Neuronal stem cell (in vitro differentiated cells): ENCODE measurements around the gene TRAPPC5.

Experiments used
- DNase-seq: peaks from one replicate; pipeline ENCODE4 v3.0.0-alpha.2; 2013; ENCODE audit warnings: low spot score
- H2AFZ ChIP-seq: one replicate; pipeline ENCODE4 v1.6.1; 2013; ENCODE audit warnings: mild to moderate bottlenecking, low read length, inconsistent platforms
- H2AK5ac ChIP-seq: 2 replicates; pipeline ENCODE4 v1.6.1; 2013; ENCODE audit warnings: low read depth, mild to moderate bottlenecking, inconsistent platforms, low read length, moderate library complexity, mixed read lengths
- H2BK120ac ChIP-seq: 2 replicates; pipeline ENCODE4 v1.6.1; 2013; ENCODE audit warnings: low read depth, mild to moderate bottlenecking, inconsistent platforms, low read length, moderate library complexity, mixed read lengths
- H2BK12ac ChIP-seq: one replicate; pipeline ENCODE4 v1.6.1; 2013; ENCODE audit warnings: low read length, inconsistent platforms
- H2BK15ac ChIP-seq: 2 replicates; pipeline ENCODE4 v1.6.1; 2013; ENCODE audit warnings: mild to moderate bottlenecking, low read length, inconsistent platforms, mixed read lengths
- H2BK5ac ChIP-seq: one replicate; pipeline ENCODE4 v1.6.1; 2013; ENCODE audit warnings: inconsistent platforms, mild to moderate bottlenecking, low read length, moderate library complexity
- H3K14ac ChIP-seq: one replicate; pipeline ENCODE4 v1.6.1; 2013; ENCODE audit warnings: low read length, inconsistent platforms
- H3K18ac ChIP-seq: 2 replicates; pipeline ENCODE4 v1.6.1; 2013; ENCODE audit warnings: low read length, inconsistent platforms
- H3K23ac ChIP-seq: 2 replicates; pipeline ENCODE4 v1.6.1; 2013; ENCODE audit warnings: low read depth, mild to moderate bottlenecking, mixed read lengths, low read length, inconsistent platforms; ENCODE audit not compliant: poor library complexity
- H3K27ac ChIP-seq: replicated peaks from 3 replicates; pipeline ENCODE4 v1.5.1; 2013; ENCODE audit warnings: low read length, inconsistent platforms
- H3K27me3 ChIP-seq, 3 experiments: 2 replicates each; pipeline ENCODE4 v1.6.1; 2013; ENCODE audit warnings: low read length in 3 of 3, mild to moderate bottlenecking in 2 of 3, inconsistent platforms in 1 of 3, low read depth in 1 of 3, mixed read lengths in 1 of 3, moderate library complexity in 1 of 3; ENCODE audit not compliant: control insufficient read depth in 3 of 3, insufficient read depth in 3 of 3
- H3K36me3 ChIP-seq, 2 donors: replicated peaks in 1 of 2; 2 replicates each; pipeline ENCODE4 v1.6.1; 2013; ENCODE audit warnings: low read length in 2 of 2; ENCODE audit not compliant: control insufficient read depth in 2 of 2, insufficient read depth in 2 of 2
- H3K4ac ChIP-seq: 2 replicates; pipeline ENCODE4 v1.6.1; 2013; ENCODE audit warnings: inconsistent platforms, mild to moderate bottlenecking, low read length, moderate library complexity
- H3K4me1 ChIP-seq, 2 donors: 1 replicate in 1 of 2; 2 replicates in 1 of 2; pipeline ENCODE4 v1.6.1; 2013; ENCODE audit warnings: low read length in 2 of 2, low read depth in 1 of 2; ENCODE audit not compliant: control insufficient read depth in 2 of 2, insufficient read depth in 1 of 2
- H3K4me2 ChIP-seq: one replicate; pipeline ENCODE4 v1.6.1; 2013; ENCODE audit warnings: mild to moderate bottlenecking, low read length, inconsistent platforms; ENCODE audit not compliant: insufficient read depth, poor library complexity, severe bottlenecking
- H3K4me3 ChIP-seq, 2 donors: 2 replicates each; pipeline ENCODE4 v1.5.1; 2013; ENCODE audit warnings: low read length in 2 of 2, mild to moderate bottlenecking in 2 of 2, inconsistent platforms in 1 of 2, moderate library complexity in 1 of 2
- H3K79me1 ChIP-seq: one replicate; pipeline ENCODE4 v1.6.1; 2013; ENCODE audit warnings: low read depth, mild to moderate bottlenecking, inconsistent platforms, low read length, moderate library complexity
- H3K9ac ChIP-seq: one replicate; pipeline ENCODE4 v1.6.1; 2013; ENCODE audit warnings: mild to moderate bottlenecking, low read depth, low read length, inconsistent platforms; ENCODE audit not compliant: poor library complexity
- H3K9me3 ChIP-seq, 2 donors: replicated peaks in 1 of 2; 2 replicates each; pipeline versions ENCODE3 to v1.6.1; 2013; ENCODE audit warnings: low read length in 2 of 2, mild to moderate bottlenecking in 2 of 2, inconsistent platforms in 1 of 2, low read depth in 1 of 2, mixed read lengths in 1 of 2, moderate library complexity in 1 of 2; ENCODE audit not compliant: control insufficient read depth in 2 of 2, insufficient read depth in 1 of 2
- H4K8ac ChIP-seq: one replicate; pipeline ENCODE4 v1.6.1; 2013; ENCODE audit warnings: low read depth, mild to moderate bottlenecking, inconsistent platforms, low read length, moderate library complexity
- H4K91ac ChIP-seq: one replicate; pipeline ENCODE4 v1.6.1; 2013; ENCODE audit warnings: low read length, low read depth, mild to moderate bottlenecking, inconsistent platforms; ENCODE audit not compliant: poor library complexity
- WGBS, 2 donors: extraction: QIAGEN DNeasy Blood & Tissue Kit; methylation state at CpG; one replicate each; pipeline ENCODE4 v1.1.7; 2013; ENCODE audit warnings: missing lambda C conversion rate in 2 of 2, mixed read lengths in 1 of 2; ENCODE audit not compliant: insufficient read length in 2 of 2, insufficient replicate concordance in 1 of 2; ENCODE audit errors: extremely low coverage in 2 of 2; 5-methylcytosine and 5-hydroxymethylcytosine counted together

TRAPPC5 gene

DNA sequence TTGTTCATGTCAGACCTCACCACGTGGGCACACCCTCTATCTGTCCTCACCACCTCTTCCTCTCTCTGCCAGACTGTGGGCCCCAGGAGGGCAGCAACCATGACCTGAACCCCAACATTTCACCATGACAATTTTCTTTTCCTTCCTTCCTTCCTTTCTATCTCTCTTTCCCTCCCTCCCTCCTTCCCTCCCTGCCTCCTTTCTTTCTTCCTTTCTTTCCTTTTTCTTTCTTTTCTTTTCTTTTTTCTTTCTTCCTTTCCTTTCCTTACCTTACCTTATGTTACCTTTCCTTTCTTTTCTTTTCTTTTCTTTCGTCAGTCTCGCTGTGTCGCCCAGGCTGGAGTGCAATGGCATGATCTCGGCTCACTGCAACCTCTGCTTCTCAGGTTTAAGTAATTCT lies 30.0 kb downstream of the TRAPPC5 start:
- no peak overlapping the region for H3K27ac ChIP-seq
- no peaks in the 10 kb centered on the region for H3K4me1 ChIP-seq
- no peak overlapping the region for H4K91ac ChIP-seq
- no CpG with 5 or more reads among the region's 5 CpGs for WGBS, 2 donors
- H3K4me2 ChIP-seq = no peak overlapping the region
- no peak overlapping the region for H3K9ac ChIP-seq
- H2BK120ac ChIP-seq = no peak overlapping the region
- no peaks in the 10 kb centered on the region for H3K36me3 ChIP-seq
- H3K79me1 ChIP-seq = no peaks in the 10 kb centered on the region
- no peak overlapping the region for H2AFZ ChIP-seq
- H3K4ac ChIP-seq = no peak overlapping the region
- H2AK5ac ChIP-seq = no peak overlapping the region
- H3K14ac ChIP-seq = no peak overlapping the region
- no peak overlapping the region for H3K4me3 ChIP-seq
- H3K23ac ChIP-seq = no peak overlapping the region
- no peaks in the 10 kb centered on the region for H3K9me3 ChIP-seq
- no peak overlapping the region for H3K18ac ChIP-seq
- H2BK5ac ChIP-seq = no peak overlapping the region
- H2BK15ac ChIP-seq = no peak overlapping the region
- H3K27me3 ChIP-seq = no peaks in the 10 kb centered on the region
- no peak overlapping the region for H4K8ac ChIP-seq
- H2BK12ac ChIP-seq = no peak overlapping the region
- DNase-seq = no peak

DNA sequence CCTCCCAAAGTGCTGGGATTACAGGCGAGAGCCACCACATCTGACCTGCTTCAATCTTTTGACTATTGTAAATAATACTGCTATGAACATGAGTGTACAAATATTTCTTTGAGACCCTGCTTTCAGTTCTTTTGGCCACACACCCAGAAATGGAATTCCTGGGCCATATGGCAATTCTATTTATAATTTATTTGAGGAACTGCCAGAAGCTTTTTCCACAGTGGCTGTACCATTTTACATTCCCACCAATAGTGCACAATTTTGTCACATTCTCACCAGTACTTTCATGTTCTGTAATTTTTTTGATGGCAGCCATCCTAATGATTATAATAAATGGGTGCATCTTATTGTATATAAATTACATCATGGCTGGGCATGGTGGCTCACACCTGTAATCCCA lies 35.0 kb downstream of the TRAPPC5 start:
- no peaks in the 10 kb centered on the region for H3K4me1 ChIP-seq
- H2BK5ac ChIP-seq = no peak overlapping the region
- no peak overlapping the region for H3K4ac ChIP-seq
- no peak overlapping the region for H4K8ac ChIP-seq
- H3K27ac ChIP-seq = no peak overlapping the region
- H2AFZ ChIP-seq = no peak overlapping the region
- H2AK5ac ChIP-seq = no peak overlapping the region
- H4K91ac ChIP-seq = no peak overlapping the region
- no peak overlapping the region for H3K4me2 ChIP-seq
- H2BK120ac ChIP-seq = no peak overlapping the region
- no peak overlapping the region for H3K23ac ChIP-seq
- H2BK12ac ChIP-seq = no peak overlapping the region
- no peak overlapping the region for H3K18ac ChIP-seq
- DNase-seq = no peak
- H3K79me1 ChIP-seq = no peaks in the 10 kb centered on the region
- no peak overlapping the region for H3K14ac ChIP-seq
- WGBS, 2 donors = no CpG with 5 or more reads among the region's 1 CpG
- H3K9ac ChIP-seq = no peak overlapping the region
- H3K9me3 ChIP-seq = no peaks in the 10 kb centered on the region
- no peak overlapping the region for H2BK15ac ChIP-seq
- H3K4me3 ChIP-seq = no peak overlapping the region
- no peaks in the 10 kb centered on the region for H3K27me3 ChIP-seq
- H3K36me3 ChIP-seq = no peaks in the 10 kb centered on the region

DNA sequence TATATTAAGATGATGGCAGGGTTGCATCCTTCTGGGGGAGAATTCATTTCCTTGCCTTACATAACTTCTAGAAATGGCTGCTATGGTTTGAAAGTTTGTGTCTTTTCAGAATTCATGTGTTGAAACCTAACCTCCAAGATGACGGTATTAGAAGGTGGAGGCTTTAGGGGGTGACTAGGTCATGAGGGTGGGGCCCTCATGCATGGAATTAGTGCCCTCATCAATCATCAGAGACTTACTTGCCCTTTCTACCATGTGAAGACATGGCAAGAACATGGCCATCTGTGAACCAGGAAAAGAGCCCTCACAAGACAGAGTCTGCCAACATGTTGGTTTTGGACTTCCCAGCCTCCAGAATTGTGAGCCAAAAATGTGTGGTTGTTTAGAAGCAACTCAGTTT lies 36.1 kb downstream of the TRAPPC5 start:
- Histone ChIP-seq H3K23ac (no peak overlapping the region), H3K18ac (no peak overlapping the region), H3K14ac (no peak overlapping the region), H4K8ac (no peak overlapping the region), H2BK5ac (no peak overlapping the region), H3K27me3 (no peaks in the 10 kb centered on the region), H3K4me1 (no peaks in the 10 kb centered on the region), H4K91ac (no peak overlapping the region), H3K9ac (no peak overlapping the region), H3K36me3 (no peaks in the 10 kb centered on the region), H2BK120ac (no peak overlapping the region), H3K9me3 (no peaks in the 10 kb centered on the region), H3K4me3 (no peak overlapping the region), H2AFZ (no peak overlapping the region), H2BK12ac (no peak overlapping the region), H3K4ac (no peak overlapping the region), H2BK15ac (no peak overlapping the region), H2AK5ac (no peak overlapping the region), H3K79me1 (no peaks in the 10 kb centered on the region), H3K4me2 (no peak overlapping the region), H3K27ac (no peak overlapping the region)
- no CpG with 5 or more reads among the region's 1 CpG for WGBS, 2 donors
- DNase-seq = no peak

DNA sequence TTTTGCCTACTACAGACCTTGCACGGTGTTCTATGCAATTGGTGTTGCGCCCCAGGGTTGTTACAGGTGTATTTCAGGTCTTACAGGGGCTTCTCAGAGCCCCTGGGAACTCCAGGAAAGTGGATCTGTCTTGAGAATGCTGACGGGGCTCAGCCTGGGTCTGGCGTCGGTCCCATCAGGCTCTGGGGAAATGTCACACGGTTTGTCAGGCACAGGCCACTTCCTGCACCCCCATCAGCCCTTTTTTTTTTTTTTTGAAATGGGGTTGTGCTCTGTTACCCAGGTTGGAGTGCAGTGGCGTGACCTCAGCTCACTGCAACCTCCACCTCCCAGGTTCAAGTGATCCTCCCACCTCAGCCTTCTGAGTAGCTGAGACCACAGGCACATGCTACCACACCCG lies 38.0 kb downstream of the TRAPPC5 start:
- Histone ChIP-seq H3K4me2 (no peak overlapping the region), H3K4me1 (peaks cover 0 to 2% of the 10 kb centered on the region in 2 donors), H2BK120ac (no peak overlapping the region), H3K4me3 (no peak overlapping the region), H2AK5ac (no peak overlapping the region), H3K27ac (no peak overlapping the region), H3K18ac (no peak overlapping the region), H4K8ac (no peak overlapping the region), H3K4ac (no peak overlapping the region), H3K79me1 (no peaks in the 10 kb centered on the region), H4K91ac (no peak overlapping the region), H3K36me3 (no peaks in the 10 kb centered on the region), H3K9ac (no peak overlapping the region), H2BK5ac (no peak overlapping the region), H3K14ac (no peak overlapping the region), H3K27me3 (peaks cover 0 to 5% (median 0%) of the 10 kb centered on the region in 3 experiments), H3K23ac (no peak overlapping the region), H2BK15ac (no peak overlapping the region), H2BK12ac (no peak overlapping the region), H2AFZ (no peak overlapping the region), H3K9me3 (no peaks in the 10 kb centered on the region)
- no CpG with 5 or more reads among the region's 8 CpGs for WGBS, 2 donors
- DNase-seq = no peak
